ENCODE results near the gene TMEM163.

Gene TMEM163

DNA sequence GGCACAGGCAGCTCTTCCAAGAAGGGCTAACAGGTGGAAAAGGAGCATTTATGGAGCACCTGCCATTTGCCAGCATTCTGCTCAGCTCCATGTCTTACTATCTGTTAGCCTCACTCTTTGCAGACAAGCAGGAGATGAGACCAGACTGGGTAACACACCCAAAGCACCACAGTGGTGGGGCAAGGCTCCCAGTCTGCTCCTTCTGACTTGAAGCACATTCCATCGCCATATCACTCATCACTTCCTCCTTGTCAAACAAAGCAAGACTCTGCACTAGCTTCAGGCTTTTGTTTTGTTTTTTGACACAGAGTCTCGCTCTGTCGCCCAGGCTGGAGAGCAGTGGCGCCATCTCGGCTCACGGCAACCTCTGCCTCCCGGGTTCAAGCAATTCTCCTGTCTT, 282.1 kb downstream of the TMEM163 start:
- DNase-seq (ENCODE audit: low read depth in 2 of 2), result no peak

DNA sequence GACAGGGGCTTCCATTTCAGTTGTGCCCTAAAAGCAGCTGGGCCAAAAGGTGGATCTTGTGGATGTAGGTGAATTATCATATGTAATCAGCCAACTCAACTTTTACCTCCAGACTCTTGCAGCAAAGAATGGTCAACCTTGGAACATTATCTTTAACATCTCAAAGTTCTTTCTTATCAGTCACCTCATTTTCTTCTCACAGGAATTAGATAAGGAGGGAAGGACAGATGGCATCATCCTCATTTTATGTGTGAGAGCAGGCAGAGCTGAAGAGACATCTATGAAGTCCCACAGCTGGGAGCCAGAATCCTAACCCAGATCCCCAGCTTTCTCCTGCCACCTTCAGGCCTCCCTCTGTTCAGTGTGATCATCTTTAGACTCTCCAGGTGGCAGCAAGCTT, 282.9 kb downstream of the TMEM163 start:
- no peak for DNase-seq (ENCODE audit: low read depth in 2 of 2)

DNA sequence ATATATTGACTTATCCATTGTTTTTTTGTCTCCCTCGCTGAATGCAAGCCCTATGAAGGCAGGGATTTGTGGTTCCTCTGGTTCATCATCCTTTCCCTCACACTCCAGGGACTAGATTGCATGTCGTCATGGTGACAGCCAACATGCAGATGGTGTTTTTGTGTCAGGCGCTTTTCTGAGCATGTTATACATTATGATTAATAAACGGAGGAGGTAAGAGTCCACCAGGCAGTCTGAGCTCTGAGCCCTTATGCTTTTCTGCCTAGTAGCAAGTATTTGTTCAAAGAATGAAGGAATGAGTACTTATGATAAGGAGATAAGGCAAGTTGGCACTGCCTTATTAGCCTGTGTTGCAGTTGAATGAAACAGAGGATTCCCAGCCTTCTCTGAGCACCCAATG, 283.3 kb downstream of the TMEM163 start:
- DNase-seq (ENCODE audit: low read depth in 2 of 2), result no peak

DNA sequence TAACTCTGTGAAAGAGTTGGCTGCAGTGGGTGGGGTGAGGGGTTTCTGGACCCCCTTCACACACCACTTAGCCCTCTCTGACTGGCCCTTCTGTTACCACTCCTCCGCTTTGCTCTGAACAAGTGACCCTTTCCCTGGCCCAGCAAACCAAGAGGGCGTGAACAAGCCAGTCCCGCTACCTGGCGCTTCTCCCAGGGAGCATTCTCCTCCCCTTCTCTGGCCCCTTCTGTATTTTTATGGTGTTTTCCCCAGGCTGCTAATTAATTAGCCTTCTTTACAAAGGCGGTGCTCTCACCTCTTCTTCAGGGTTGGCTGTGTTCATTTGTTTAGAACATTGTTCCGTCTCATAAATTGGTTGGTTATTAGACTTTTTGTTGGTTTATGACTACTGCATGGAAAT, 284.8 kb downstream of the TMEM163 start:
- DNase-seq (ENCODE audit: low read depth in 2 of 2), result no peak

DNA sequence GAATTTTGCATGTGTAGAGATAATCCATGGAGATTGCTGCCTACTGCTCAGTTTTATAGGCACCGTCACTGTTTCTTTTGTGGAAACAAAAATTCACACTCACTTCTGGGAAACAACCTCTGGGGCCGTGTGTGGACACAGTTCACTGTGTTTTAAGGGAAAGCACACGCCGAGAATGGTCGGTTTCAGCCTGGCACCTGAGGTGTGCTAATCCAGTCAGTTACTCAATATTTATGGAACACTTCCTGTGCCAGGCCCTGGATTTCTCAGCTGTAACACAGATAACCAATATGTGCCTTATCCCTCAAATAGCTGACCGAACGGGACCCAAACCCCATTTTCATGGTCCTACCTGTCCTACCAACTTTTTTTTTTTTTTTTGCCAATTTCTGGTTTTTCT, 285.3 kb downstream of the TMEM163 start:
- DNase-seq (ENCODE audit: low read depth in 2 of 2), result no peak

DNA sequence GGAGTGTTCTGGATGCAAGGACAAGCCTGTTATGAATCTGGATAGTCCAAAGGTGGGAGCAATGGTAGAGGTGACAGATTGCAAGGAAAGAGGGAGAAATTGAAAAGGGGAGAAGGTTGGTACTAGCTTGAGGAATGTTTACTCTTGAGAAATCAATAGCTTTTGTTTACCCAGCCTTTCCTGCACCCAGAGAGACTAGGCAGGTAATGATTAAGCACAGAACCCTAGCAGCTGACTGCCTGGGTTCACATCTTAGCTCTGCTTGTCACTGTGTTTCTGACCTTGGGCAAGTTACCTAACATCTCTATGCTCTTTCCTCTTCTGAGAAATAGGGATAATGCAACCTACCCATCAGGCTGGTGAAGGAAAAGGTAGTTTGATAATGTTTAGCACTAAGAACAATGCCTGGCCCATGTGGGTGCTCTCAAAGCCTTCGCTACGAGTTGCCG, 286.3 kb downstream of the TMEM163 start:
- no peak for DNase-seq (ENCODE audit: low read depth in 2 of 2)

DNA sequence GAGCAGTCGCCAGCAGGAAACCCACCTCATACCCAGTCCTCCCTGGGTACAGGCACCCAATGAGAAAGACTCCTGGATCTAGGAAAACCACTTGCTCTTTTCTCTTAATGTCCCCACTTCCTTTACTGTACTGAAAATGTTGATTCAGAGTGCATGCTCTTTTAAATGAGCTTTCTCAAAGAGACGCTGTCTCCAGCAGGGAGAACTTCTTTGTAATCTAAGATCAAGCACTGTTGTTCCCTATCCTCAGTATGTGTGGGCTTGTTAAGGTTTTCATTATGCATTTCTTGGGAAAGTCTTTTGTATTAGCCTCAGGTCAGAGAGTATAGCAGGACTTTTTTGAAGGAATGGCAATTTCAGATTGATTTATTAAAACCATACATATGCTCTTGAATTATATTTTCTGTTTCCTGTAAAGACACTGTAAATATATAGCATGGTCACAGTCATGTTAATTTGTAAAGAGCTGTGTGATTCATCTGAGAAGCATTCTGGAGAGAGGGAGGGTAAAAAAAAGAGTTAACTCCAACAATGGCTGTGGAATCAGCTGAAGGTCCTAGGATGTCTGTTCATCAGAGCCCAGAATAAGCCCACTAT, 286.9 kb downstream of the TMEM163 start:
- DNase-seq (ENCODE audit: low read depth in 2 of 2), result no peak

DNA sequence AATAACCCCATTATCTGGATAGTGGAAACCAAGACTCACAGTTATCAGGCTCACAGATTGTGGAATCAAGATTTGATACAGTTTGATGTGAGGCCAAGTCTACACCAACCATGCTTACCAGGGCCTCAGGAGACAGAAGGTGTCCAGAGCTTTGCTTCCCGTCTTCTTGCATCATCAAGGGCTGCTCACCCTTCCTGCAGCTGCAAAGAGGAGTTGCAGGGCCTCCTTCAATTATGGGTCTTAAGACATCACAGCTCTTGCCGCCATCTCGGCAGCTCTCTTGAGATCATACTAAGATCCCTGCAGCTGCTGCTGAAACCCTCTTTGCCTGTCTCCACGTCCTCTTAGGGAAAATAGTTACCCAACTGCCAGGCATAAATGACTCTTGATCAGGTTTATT, 288.9 kb downstream of the TMEM163 start:
- DNase-seq (ENCODE audit: low read depth in 2 of 2), result no peak

DNA sequence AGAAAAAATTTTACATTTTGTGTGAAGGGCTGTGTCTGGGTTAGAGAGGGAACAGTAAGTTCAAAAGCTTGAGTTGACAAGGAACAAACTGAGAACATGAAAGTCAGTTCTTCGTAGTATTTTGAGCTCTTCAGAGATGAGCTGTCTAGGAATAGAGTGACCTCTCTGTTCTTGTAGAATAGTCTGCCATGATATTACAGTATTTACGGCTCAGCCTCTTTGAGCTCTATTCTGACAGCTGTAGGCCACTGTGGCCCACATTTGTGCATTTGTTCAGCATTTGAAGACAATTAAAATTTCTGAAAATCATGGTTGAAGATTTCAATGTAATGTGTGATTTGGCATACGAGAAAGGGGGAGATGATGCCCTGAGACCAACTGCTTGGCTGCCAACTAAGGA, 292.1 kb downstream of the TMEM163 start:
- no peak for DNase-seq (ENCODE audit: low read depth in 2 of 2)

DNA sequence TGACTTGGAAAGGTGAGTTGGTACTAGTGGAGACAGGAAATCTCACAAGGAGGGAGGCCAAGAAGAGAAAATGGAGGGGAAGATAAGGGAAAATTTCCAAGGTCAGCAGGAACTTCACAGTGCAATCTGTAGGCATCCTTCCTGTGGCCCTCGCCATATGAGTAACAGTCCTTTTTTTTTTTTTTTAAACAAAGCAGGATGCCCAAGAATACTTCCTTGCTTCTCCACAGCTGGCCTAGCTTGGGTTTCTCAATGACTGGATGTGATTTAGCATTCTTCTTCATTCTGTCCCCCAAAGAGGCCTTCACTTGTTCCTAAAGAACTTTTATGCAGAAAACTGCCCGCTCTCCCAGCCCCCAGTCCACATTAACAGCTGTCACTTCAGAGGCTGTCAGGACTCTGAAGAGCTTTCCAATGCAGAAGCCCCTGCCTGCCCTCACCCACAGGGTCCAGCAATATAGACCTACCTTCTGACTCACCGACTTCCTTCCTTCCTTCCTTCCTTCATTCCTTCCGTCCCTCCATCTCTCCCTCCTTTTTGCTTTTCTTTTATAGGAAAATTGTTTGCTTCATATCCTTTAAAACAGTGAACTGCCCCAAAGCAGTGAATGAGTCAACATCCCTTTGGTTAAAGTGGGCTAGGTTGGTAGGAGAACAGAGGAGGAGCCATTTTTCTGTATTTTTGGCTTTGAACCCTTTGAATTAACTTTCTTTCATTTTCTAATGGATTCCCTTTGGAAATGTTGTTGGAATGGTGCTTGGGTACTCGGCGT, 292.9 kb downstream of the TMEM163 start:
- DNase-seq (ENCODE audit: low read depth in 2 of 2), result no peak

DNA sequence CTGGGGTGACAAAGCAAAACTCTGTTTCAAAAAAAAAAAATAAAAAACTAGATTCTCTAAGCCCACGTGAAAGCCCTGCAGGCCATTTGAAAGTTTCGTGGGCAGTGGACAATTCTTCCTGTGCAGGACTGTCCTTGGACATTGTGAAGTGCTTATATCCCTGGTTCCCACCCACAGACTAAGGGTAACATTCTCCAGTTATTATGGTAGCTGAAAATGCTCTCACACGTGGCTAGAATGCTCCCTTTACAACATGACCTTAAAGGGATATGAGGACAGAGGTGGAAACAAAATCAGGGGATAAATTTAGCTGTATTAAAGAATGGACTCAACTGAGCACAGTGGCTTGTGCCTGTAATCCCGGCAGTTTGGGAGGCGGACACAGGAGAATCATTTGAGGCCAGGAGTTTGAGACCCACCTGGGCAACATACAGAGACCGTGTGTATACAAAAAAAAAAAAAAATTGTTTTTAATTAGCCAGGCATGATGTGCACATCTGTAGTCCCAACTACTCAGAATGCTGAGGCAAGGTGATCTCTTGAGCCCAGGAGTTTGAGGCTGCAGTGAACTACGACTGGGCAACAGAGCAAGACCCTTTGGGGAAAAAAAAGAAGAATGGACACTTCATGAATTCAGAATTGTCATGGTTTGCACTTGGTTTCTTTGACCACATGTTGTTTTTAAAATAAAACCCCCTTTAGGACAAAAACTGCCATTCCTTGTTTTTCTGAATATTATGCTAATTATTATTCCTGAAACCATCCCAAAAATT, 297.1 kb downstream of the TMEM163 start:
- DNase-seq (ENCODE audit: low read depth in 2 of 2), result no peak

DNA sequence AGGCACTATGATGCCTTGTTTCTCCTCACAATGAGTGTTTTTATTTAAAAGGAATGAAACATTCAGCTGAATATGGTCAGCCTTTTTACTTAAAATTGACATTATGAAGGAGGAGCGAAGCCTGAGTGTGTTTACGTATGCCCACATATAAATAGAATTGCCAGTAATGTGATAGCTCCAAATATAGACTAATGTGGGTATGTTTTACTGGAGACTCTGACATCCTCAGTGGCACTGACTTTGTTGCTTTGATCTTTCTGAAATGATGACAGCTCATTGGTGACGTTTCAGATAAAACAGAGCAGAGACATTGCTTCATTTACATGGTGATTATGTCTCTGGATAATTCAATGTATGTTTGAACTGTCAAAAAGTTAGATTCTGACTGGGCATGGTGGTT, 297.9 kb downstream of the TMEM163 start:
- DNase-seq (ENCODE audit: low read depth in 2 of 2), result no peak

DNA sequence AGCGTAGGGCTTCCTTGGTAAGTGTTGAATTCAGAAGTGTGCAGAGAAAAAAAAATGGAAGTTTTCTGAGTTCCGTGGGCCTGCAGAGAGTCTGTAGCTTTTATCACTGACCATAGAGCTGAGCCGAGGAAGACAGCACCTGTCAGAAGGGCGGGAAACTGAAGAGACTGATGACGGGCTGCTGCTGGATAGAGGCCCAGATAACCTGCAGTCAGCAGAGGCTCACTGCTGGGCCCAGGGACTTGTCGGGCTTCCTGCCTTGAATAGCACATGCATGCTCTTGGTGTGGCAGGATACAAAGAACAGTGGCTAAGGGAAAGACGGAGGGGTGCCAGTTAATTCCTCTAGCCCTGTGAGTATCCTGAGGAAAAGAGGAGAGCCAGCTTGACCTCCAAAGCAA, 298.5 kb downstream of the TMEM163 start:
- no peak for DNase-seq (ENCODE audit: low read depth in 2 of 2)

DNA sequence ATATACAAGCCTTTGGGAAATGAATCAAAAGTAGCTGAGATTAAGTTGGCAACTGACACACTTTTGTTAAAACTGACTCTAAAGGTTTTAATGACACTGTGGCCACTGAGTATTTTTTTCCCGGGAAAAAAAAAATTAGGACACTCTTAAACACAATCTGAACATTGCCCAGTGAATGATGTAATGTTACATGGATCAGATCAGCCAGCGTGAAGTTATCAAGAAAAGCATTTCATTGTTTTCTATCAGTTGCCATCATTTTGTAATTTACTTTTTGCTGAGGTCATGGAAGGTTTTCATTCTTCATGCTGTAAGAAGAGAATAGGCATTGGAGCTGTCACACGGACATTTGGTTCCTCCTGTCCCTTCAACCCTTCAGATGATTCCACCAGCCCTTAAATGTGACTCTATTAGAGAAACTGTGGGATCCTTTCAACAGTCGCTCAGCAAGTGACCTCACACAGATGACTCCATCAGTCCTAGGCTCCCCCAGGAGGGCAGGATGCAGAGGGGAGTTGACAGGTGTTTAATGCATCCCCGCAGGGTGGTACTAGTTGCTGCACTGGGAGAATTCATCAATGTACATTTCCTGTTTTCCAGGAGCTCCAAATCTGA, 300.7 kb downstream of the TMEM163 start:
- DNase-seq (ENCODE audit: low read depth in 2 of 2), result no peak

DNA sequence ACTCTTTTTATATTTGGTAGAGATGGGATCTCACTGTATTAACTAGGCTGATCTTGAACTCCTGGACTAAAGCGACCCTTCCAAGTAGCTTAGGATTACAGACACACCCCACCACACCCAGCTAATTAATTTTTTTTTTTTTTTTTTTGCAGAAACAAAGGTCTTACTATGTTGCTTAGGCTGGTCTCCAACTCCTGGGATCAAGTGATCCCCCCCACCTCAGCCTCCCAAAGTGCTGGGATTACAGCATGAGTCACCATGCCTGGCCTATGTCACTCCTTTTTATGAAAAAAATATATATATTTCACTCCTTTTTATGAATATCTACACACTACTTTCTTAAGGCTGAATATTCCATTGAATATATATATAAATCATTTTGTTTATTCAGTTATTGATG, 302.2 kb downstream of the TMEM163 start:
- DNase-seq (ENCODE audit: low read depth in 2 of 2), result no peak

DNA sequence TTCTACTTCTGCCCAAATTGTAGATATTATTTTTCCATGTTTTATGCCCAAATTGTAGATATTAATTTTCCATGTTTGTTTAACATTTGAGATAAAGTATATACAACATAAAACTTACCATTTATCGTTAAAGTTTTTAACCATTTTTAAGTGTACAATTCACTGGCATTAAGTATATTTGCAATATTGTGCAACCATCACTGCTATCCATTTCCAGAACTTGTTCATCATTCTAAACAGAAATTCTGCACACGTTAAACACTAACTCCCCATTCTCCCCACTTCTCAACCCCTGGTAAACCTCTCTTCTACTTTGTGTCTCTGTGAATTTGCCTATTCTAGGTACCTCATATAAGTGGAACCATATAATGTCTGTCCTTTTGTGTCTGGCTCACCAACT, 302.8 kb downstream of the TMEM163 start:
- no peak for DNase-seq (ENCODE audit: low read depth in 2 of 2)

DNA sequence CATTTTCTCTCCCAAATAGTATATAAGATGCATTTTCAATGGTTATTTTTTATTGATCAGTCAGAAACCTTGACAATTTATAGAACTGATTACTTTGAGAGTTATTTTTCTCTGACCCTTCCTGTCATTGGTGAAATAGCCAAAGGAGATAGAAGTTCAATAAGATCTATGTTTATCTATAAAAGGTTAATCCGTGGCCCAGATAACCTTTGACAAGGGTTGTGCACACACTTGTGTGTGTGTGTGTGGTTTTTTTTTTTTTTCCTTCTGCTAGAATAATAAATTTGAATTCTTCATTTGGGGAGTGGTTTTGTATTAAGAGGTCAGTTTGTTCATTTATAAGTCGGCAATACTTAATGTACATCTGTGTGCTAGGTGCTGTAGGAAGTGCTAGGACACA, 304.9 kb downstream of the TMEM163 start:
- no peak for DNase-seq (ENCODE audit: low read depth in 2 of 2)

DNA sequence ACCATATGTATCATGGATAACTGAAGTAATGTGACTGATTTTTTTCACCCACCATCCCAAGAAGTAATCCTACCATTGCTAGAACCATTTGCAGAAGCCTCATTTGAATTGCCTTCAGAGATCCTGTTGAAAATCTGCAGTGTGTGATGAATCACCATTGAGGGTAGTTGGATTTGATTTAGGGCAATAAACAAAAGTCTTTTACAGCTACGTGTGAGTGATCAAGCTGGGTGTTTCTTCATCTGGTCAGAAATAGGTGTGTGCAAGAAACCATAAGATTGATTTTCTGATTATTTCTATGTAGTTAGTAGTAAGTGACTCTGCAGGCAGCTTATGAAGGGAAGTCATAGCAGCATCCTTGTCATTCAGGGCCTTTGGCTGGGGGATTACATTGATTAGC, 305.4 kb downstream of the TMEM163 start:
- no peak for DNase-seq (ENCODE audit: low read depth in 2 of 2)

DNA sequence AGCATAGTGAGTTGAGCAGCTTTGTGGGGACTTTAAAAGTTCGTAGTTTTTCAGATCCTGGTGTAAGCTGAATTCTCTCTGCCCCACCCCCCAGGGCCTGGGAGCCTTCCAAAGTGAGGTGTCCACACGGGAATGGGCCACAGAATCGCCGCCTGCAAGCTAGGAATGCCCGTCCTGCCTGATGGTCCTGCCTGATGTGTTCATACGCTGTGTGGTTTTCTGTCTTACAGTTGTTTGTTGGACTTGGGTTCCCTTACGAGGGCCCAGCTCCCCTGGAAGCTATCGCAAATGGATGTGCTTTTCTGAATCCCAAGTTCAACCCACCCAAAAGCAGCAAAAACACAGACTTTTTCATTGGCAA, 306.2 kb downstream of the TMEM163 start:
- no peak for DNase-seq (ENCODE audit: low read depth in 2 of 2)

DNA sequence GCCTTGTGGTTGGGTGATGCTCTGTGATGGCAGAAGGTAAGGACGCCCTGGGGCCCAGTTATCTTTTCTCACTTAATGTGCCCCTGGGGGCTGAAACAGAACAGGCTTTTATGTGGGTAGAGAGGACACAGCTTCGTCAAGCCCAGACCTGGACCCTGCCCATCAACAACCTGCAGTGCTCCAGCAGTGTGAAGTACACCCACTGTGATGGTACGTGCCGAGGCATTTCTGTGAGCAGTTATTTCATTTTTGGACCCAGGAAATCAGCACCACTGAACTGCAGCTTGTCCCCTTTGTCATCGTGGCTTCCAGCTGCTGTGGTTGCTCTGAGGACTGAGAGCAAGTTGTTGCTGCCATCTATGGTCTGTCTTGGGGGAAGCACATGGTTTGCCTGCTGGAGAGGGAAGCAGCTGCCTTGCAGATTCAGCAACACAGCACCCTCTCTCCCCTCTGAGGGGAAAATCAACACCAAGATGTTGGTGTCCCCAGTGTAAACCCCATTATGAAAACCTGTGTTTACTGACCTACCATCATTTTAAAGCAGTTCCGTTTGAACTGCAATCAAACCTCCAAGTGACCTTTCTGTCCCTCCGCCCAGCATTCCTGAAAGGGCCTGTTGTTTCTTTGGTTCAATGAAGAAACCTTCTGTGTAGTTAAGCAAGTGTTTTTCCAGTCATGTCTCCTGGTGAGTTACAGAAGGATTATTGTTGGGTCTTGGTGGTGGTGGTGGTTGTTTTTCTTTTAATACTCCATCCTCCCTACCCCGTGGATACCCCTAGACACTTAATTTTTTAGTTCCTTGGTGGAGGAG, 306.8 kb downstream of the TMEM163 start:
- DNase-seq (ENCODE audit: low read depth in 2 of 2), result peak; percentile 35 to 46

DNA sequence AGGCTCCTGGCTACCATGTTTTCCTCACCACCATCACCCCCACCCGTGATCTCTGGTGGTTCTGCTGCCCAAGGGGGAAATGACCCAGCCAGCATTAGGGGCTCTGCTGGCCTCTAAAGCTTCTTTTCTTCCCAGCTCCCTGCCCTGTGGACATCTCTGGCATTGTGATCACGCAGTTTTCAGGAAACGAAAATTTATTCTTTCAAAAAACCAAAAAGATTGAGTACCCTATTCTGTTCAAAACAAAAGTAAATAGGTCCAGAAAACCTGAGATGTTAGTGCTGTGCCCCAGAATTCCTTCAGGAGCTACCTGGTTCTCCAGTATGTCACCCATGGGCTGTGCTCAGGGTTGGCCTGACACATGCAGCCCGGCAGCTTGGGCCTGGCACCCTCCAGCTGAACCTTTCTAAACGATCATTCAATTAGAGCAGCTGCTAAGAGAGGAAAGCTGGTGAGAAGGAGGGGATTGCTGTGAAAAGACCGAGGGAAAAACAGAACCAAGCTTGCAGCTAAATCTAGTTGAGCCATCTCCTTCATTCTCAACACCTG, 307.4 kb downstream of the TMEM163 start:
- no peak for DNase-seq (ENCODE audit: low read depth in 2 of 2)
